HepG2 (cell line): ENCODE results near the gene LMBRD2. TPM values are rescaled to one million over a fixed set of nuclear protein-coding genes. Genes with fewer than 3 reads are reported as not detected.

Experiments
- ETV6 ChIP-seq: sonication (generic); formaldehyde crosslinking; conservative IDR thresholded peaks from 2 replicates; pipeline ENCODE4 v1.4.0; 2020; ENCODE audit warnings: missing genetic modification reagents
- KAT8 ChIP-seq: IDR thresholded peaks from 2 replicates; pipeline ENCODE4 v1.6.1; 2016; ENCODE audit warnings: missing genetic modification reagents, missing compliant biosample characterization
- KLF6 ChIP-seq: IDR thresholded peaks from 2 replicates; pipeline ENCODE4 v1.8.0; 2016; ENCODE audit warnings: missing biosample characterization, missing genetic modification reagents
- MYC ChIP-seq: sonication (generic); formaldehyde crosslinking; IDR thresholded peaks from 2 replicates; pipeline ENCODE4 v1.9.0; 2021; ENCODE audit warnings: missing genetic modification reagents, borderline replicate concordance
- RBM22 ChIP-seq: fragments of 200-400 bp; formaldehyde crosslinking; optimal IDR thresholded peaks from 2 replicates; pipeline ENCODE3; 2017; ENCODE audit warnings: mild to moderate bottlenecking, low read length, moderate library complexity
- SAFB2 ChIP-seq: sonication (generic); formaldehyde crosslinking; IDR thresholded peaks from 2 replicates; pipeline ENCODE4 v1.5.1; 2020; ENCODE audit warnings: missing genetic modification reagents, low read depth, mild to moderate bottlenecking, borderline replicate concordance
- STAG1 ChIP-seq: sonication (generic); formaldehyde crosslinking; IDR thresholded peaks from 2 replicates; pipeline ENCODE4 v1.4.0; 2020; ENCODE audit warnings: missing genetic modification reagents
- ZEB1 ChIP-seq: IDR thresholded peaks from 2 replicates; pipeline ENCODE4 v1.6.1; 2012; ENCODE audit warnings: mild to moderate bottlenecking, low read depth, inconsistent platforms; ENCODE audit not compliant: insufficient replicate concordance
- ZNF234 ChIP-seq: sonication (generic); formaldehyde crosslinking; conservative IDR thresholded peaks from 2 replicates; pipeline ENCODE4 v1.5.1; 2020; ENCODE audit warnings: mild to moderate bottlenecking, missing genetic modification reagents
- ZNF354B ChIP-seq: sonication (generic); formaldehyde crosslinking; IDR thresholded peaks from 2 replicates; pipeline ENCODE4 v1.8.0; 2022; ENCODE audit warnings: mild to moderate bottlenecking, missing genetic modification reagents
- ZNF451 ChIP-seq: sonication (generic); formaldehyde crosslinking; IDR thresholded peaks from 2 replicates; pipeline ENCODE4 v1.5.0; 2020; ENCODE audit warnings: mild to moderate bottlenecking, missing genetic modification reagents
- ZNF790 ChIP-seq: sonication (generic); formaldehyde crosslinking; IDR thresholded peaks from 2 replicates; pipeline ENCODE4 v1.8.0; 2022; ENCODE audit warnings: missing genetic modification reagents, mild to moderate bottlenecking, borderline replicate concordance
- ZNF879 ChIP-seq: sonication (generic); formaldehyde crosslinking; IDR thresholded peaks from 2 replicates; pipeline ENCODE4 v1.8.1; 2023; ENCODE audit warnings: missing genetic modification reagents
- polyA plus RNA-seq, 8 experiments: library from polyadenylated mRNA; depleted of rRNA in 3 of 8; stranded (reverse) in 7 of 8; unstranded in 1 of 8; fragments of >200 nt; fragmentation: Illumina TruSeq in 4 of 8; extraction: Trizol in 4 of 8; gene quantifications; 2 replicates each; pipeline versions ENCODE4 v1.2.1 to v1.2.3, GENCODE V29; 2011 to 2016; ENCODE audit warnings: low read depth in 4 of 8, missing spikeins in 1 of 8, mixed read lengths in 1 of 8; ENCODE audit not compliant: insufficient read depth in 1 of 8
- total RNA-seq, 5 experiments: library from RNA; depleted of rRNA; stranded (reverse); fragments of >200 nt; fragmentation: Illumina TruSeq; extraction: Trizol; gene quantifications; 2 replicates each; pipeline ENCODE4 v1.2.3, GENCODE V29; 2016; ENCODE audit warnings: low read depth in 1 of 5
- TF ChIP-seq, protein P1 (sequence below): sonication (generic); formaldehyde crosslinking; IDR thresholded peaks from 2 replicates; pipeline ENCODE4 v1.4.0; 2020; ENCODE audit warnings: missing genetic modification reagents
- TF ChIP-seq, protein P2 (sequence below): sonication (generic); formaldehyde crosslinking; IDR thresholded peaks from 2 replicates; pipeline ENCODE4 v1.5.0; 2020; ENCODE audit warnings: missing genetic modification reagents
- TF ChIP-seq, protein P3 (sequence below): IDR thresholded peaks from 2 replicates; pipeline ENCODE4 v1.6.1; 2016; ENCODE audit warnings: missing compliant biosample characterization, missing genetic modification reagents, borderline replicate concordance
- TF ChIP-seq, protein P4 (sequence below): sonication (generic); formaldehyde crosslinking; IDR thresholded peaks from 2 replicates; pipeline ENCODE4 v1.5.1; 2020; ENCODE audit warnings: mild to moderate bottlenecking, missing genetic modification reagents
- TF ChIP-seq, protein P5 (sequence below): sonication (generic); formaldehyde crosslinking; IDR thresholded peaks from 2 replicates; pipeline ENCODE4 v1.4.0; 2020; ENCODE audit warnings: mild to moderate bottlenecking, missing genetic modification reagents, borderline replicate concordance

The LMBRD2 gene
- total and polyA plus RNA-seq, 2 of the 13 experiments (the other 11 are each of a cell fraction or from before 2014, with no cell fraction given): 2.0 to 4.7 TPM

DNA sequence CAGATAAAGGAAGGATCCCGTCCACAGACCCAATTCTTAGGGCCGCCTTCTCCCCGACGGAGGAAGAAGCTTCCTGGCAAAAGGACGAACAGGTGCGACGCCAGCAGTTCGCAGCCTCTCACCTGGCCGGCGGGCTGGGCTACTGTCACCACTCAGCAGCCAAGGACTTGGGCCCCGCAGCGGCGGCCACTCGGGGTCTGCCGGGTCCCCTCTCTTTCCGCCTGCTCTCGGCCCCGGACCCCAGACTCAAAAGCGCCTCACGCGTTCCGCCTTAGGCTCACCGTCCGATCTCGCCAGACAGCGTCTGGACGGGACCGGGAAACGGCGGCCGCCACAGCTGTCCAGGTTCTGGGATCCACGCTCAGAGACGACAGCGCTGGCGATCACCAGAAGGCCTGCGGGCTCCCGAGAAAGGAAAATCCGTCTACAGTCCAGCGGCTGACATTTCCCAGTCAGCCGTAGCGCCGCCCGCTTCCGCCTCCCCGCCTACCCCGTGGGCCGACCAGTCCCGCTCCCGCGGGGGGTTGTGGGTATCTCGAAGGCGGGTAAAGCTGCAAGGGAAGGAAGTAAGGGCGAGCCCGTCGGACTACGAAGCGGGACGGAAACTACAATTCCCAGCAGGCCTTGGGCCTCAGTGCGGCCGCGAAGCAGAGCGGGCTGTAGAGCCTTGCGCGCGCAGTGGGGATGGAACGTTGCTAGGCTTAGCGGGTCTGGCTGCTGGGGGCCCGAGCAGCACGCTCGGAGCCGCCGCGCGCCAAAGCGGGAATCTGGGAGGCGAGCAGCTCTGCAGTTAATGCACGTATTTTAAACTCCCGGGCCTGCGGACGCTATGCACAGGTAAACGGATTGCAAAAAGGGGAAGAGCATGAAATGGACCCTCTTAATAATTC lies at the start of gene LMBRD2, which contains the start of gene SKP2 (continued):
- peak; percentile 29; the same call in 1 of the 2 replicates for TF ChIP-seq KLF6 (CRISPR knock-in tag)
- TF ChIP-seq, protein P1, sequence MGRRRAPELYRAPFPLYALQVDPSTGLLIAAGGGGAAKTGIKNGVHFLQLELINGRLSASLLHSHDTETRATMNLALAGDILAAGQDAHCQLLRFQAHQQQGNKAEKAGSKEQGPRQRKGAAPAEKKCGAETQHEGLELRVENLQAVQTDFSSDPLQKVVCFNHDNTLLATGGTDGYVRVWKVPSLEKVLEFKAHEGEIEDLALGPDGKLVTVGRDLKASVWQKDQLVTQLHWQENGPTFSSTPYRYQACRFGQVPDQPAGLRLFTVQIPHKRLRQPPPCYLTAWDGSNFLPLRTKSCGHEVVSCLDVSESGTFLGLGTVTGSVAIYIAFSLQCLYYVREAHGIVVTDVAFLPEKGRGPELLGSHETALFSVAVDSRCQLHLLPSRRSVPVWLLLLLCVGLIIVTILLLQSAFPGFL (CRISPR knock-in tag): no peak
- TF ChIP-seq ETV6 (CRISPR knock-in tag): no peak
- no peak for TF ChIP-seq RBM22
- TF ChIP-seq ZNF354B: no peak
- TF ChIP-seq, protein P2, sequence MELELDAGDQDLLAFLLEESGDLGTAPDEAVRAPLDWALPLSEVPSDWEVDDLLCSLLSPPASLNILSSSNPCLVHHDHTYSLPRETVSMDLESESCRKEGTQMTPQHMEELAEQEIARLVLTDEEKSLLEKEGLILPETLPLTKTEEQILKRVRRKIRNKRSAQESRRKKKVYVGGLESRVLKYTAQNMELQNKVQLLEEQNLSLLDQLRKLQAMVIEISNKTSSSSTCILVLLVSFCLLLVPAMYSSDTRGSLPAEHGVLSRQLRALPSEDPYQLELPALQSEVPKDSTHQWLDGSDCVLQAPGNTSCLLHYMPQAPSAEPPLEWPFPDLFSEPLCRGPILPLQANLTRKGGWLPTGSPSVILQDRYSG (CRISPR knock-in tag): no peak
- TF ChIP-seq, protein P3, sequence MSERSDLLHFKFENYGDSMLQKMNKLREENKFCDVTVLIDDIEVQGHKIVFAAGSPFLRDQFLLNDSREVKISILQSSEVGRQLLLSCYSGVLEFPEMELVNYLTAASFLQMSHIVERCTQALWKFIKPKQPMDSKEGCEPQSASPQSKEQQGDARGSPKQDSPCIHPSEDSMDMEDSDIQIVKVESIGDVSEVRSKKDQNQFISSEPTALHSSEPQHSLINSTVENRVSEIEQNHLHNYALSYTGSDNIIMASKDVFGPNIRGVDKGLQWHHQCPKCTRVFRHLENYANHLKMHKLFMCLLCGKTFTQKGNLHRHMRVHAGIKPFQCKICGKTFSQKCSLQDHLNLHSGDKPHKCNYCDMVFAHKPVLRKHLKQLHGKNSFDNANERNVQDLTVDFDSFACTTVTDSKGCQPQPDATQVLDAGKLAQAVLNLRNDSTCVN: no peak; the same call in 1 of the 2 replicates
- TF ChIP-seq STAG1: no peak
- TF ChIP-seq, protein P4, sequence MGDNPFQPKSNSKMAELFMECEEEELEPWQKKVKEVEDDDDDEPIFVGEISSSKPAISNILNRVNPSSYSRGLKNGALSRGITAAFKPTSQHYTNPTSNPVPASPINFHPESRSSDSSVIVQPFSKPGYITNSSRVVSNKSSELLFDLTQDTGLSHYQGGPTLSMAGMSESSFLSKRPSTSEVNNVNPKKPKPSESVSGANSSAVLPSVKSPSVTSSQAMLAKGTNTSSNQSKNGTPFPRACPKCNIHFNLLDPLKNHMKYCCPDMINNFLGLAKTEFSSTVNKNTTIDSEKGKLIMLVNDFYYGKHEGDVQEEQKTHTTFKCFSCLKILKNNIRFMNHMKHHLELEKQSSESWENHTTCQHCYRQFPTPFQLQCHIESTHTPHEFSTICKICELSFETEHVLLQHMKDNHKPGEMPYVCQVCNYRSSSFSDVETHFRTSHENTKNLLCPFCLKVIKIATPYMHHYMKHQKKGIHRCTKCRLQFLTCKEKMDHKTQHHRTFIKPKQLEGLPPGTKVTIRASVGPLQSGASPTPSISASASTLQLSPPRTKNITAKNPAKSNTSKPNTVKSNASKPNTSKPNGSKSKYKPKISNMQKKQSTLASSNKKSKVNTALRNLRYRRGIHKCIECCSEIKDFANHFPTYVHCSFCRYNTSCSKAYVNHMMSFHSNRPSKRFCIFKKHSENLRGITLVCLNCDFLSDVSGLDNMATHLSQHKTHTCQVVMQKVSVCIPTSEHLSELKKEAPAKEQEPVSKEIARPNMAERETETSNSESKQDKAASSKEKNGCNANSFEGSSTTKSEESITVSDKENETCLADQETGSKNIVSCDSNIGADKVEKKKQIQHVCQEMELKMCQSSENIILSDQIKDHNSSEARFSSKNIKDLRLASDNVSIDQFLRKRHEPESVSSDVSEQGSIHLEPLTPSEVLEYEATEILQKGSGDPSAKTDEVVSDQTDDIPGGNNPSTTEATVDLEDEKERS (CRISPR knock-in tag): peak; percentile 79; the same call in 1 of the 2 replicates
- TF ChIP-seq ZEB1: no peak
- TF ChIP-seq SAFB2 (CRISPR knock-in tag): no peak
- TF ChIP-seq MYC (CRISPR knock-in tag): peak; percentile 77; the same call in 1 of the 2 replicates
- TF ChIP-seq ZNF234 (CRISPR knock-in tag): no peak
- peak; percentile 92 for TF ChIP-seq KAT8 (CRISPR knock-in tag)
- 0 out of 2 replicates have a peak, but pooled peaks have one; percentile 22 for TF ChIP-seq ZNF879
- TF ChIP-seq ZNF451 (CRISPR knock-in tag): peak; percentile 76; the same call in 1 of the 2 replicates
- TF ChIP-seq ZNF790 (CRISPR knock-in tag): peak; percentile 37; the same call in 1 of the 2 replicates
- TF ChIP-seq, protein P5, sequence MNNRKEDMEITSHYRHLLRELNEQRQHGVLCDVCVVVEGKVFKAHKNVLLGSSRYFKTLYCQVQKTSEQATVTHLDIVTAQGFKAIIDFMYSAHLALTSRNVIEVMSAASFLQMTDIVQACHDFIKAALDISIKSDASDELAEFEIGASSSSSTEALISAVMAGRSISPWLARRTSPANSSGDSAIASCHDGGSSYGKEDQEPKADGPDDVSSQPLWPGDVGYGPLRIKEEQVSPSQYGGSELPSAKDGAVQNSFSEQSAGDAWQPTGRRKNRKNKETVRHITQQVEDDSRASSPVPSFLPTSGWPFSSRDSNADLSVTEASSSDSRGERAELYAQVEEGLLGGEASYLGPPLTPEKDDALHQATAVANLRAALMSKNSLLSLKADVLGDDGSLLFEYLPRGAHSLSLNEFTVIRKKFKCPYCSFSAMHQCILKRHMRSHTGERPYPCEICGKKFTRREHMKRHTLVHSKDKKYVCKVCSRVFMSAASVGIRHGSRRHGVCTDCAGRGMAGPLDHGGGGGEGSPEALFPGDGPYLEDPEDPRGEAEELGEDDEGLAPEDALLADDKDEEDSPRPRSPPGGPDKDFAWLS (CRISPR knock-in tag): no peak
